Epithelial cell of proximal tubule (primary cell): ENCODE data around the gene DDX39B. TPM values are rescaled to one million over a fixed set of nuclear protein-coding genes. Genes with fewer than 3 reads are reported as not detected.

Source experiments
- DNase-seq: peaks from one replicate; pipeline ENCODE4 v3.0.0-alpha.2; 2011; ENCODE audit warnings: low read depth
- H3K4me3 ChIP-seq: 2 replicates; pipeline ENCODE4 v1.5.1; 2011; ENCODE audit warnings: low read depth, mild to moderate bottlenecking, low read length
- CTCF ChIP-seq: conservative IDR thresholded peaks from 2 replicates; pipeline ENCODE4 v1.5.1; 2012; ENCODE audit warnings: low read depth, mild to moderate bottlenecking, low read length
- total RNA-seq: library from RNA; depleted of rRNA; stranded (reverse); fragments of >200 nt; gene quantifications from 2 replicates; pipeline ENCODE4 v1.2.3, GENCODE V29; 2015

Gene DDX39B
- total RNA-seq, 1 donor from 2014 or later = 304 TPM

DNA sequence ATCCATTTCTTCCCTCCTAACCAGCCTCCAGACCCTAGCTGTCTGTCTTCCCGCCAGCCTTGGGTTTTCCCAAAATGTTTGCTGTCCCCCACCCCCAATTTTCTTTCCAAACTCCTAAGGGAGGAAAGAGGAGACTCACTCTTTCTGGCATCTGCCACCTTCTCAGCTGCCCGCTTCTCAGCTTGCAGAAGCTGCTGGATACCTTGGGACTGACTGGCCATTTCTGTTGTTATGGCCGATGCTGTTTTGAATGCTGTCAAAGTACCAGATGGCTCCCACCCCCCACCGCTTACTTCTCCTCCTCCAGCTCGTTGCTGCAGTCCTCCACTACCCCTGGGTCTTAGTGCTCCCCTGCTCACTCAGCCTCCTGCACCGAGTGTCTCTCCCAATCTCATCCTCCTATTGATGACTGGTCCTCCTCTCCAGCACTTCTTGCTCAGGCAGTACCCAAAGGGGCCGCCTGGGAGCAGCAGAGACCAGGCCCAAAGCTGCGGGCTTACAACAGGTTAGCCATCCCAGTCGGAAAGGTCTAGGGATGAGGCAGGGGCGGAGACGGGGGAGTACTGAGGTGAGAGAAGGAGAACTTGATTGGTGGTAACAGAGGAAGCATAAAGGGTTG lies 4.6 kb upstream of the DDX39B start, which contains the start of gene ATP6V1G2:
Gene ATP6V1G2, minus strand, starts transcription at position 270 of the 619 bp plus-strand sequence. Its CDS starts 49 bp downstream, at position 221.
- TF ChIP-seq CTCF = peak; percentile 100
- peak; percentile 57 for DNase-seq

DNA sequence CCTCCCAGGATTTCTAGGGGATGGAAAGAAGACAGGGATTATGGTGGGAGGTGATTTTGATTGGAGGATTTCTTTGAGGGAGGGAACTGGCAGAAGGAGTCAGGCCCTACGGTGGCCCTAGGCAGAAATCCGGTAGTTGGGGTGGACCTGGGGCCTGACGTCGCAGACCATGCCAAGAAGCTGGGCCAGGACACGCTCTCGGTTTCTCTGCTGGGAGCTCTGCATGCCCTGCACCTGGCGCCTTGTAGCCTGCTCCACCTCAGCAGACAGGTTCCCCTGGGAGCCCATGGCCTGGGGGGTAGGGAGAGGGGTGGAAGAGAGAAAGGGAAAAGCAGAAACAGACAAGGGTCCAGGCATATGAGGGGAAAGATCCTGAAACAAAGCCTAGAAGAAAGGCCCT lies 3.5 kb upstream of the DDX39B start:
- DNase-seq = no peak
- no peak for TF ChIP-seq CTCF
- H3K4me3 ChIP-seq = no peak overlapping the region

More for the DNA sequence above, 4.6 kb upstream of the DDX39B start, which contains the start of gene ATP6V1G2:
- peak within 1 kb of the TSS; percentile 65 for H3K4me3 ChIP-seq

DNA sequence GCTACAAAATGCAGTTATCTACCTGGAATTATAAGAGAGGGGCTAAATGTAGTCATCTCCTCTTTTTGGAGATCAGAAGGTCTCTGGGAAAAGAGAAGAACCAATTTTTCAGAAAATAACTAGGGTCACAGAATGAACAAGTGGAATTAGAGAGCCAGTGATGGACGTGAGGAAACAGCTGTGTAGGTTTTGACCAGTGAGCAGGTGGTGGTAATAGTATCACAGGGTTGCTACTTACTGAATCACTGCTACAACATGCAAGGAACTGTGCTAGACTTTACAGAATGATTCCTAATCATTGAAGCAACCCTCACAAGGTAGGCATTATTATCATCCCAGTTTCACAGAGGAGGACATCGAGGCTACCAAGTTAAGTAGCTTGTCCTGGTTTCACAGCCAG lies 2.9 kb upstream of the DDX39B start:
- H3K4me3 ChIP-seq = no peak overlapping the region
- no peak for DNase-seq
- TF ChIP-seq CTCF = no peak

GRCh38 chr6:31543639-31544038 lies 1.8 kb upstream of the DDX39B start:
- DNase-seq = no peak
- H3K4me3 ChIP-seq = no peak overlapping the region
- no peak for TF ChIP-seq CTCF

DNA sequence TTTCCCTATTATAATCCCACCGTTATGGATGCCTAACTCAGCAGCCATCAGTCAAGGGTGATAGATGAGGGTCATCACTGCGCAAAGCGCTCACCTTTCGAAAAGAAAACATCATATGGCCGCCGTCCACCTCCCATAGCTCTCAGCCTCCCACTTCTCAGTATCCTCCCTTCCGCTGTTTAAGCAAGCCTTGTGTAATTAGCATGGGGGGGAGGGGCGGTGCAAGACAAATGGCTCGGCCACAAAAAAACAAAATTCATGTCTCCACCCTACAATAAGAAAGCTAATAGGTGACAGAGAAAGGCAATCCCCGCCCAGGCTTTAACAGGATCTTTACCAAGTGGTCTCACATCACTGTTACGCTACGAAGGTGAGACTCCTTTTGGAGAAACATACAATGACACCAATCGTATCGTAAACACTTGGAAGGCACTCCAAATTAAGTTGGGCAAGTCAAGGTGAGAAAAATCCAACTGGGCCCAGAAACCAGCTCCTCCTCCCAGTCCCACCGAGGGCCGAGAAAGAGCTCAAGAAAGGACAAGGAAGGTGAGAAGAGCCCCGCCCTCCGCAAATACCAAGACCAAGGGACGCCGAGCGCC lies 645 bp downstream of the DDX39B start:
- peak overlapping the region; percentile 84 for H3K4me3 ChIP-seq
- DNase-seq = no peak
- no peak for TF ChIP-seq CTCF

DNA sequence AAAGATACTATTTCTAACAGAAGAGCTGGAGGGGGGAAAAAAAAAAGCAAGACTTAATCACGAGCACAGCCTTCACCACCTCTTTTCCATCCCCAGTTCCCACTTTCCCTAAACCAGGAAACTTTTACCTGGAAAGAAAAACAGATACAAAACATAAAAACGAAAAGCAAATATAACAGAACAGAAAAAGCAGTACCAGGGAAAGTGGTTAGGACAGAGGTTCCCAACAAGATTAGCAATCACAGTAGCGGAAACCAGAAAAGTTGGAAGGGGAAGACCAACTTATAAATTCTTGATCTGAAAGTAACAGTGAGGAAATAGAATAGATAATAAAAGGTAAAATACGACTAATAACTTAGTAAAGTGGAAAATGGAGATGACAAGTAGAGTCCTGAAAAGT lies 1.2 kb downstream of the DDX39B start:
- H3K4me3 ChIP-seq = peak overlapping the region; percentile 84
- no peak for DNase-seq
- TF ChIP-seq CTCF = no peak
